Activated naive CD4-positive, alpha-beta T cell treated with anti-CD3 and anti-CD28 coated beads, Interleukin-2, amount 50 U/mL, for 72 hours (primary cell): Measurements from ENCODE around the gene C6. TPM values are rescaled to one million over a fixed set of nuclear protein-coding genes. Genes with fewer than 3 reads are reported as not detected.

Source experiments
- ATAC-seq, 2 donors: fragments of 150-1000 bp; cut with Tn5 transposase; 2 replicates each; pipeline ENCODE4 v1.10.0; 2021; ENCODE audit warnings: mild to moderate bottlenecking in 2 of 2, moderate library complexity in 2 of 2
- DNase-seq, 2 donors: peaks; one replicate each; pipeline ENCODE4 v3.0.0; 2021 to 2022; ENCODE audit warnings: low spot score in 2 of 2
- H3K27ac Mint-ChIP-seq, 2 donors: one replicate each; pipeline ENCODE4 v1.8.0; 2022; ENCODE audit warnings: mild to moderate bottlenecking in 2 of 2, mixed read lengths in 2 of 2
- H3K36me3 Mint-ChIP-seq, 2 donors: one replicate each; pipeline ENCODE4 v1.8.0; 2022; ENCODE audit warnings: mixed read lengths in 2 of 2
- H3K9me3 Mint-ChIP-seq, 2 donors: one replicate each; pipeline ENCODE4 v1.8.0; 2022; ENCODE audit warnings: mixed read lengths in 2 of 2
- total RNA-seq, 2 donors: library from RNA; stranded (reverse); gene quantifications; one replicate each; pipeline ENCODE4 v1.2.3, GENCODE V29; 2022

Gene C6
- total RNA-seq, 2 donors from 2014 or later, result not detected

DNA sequence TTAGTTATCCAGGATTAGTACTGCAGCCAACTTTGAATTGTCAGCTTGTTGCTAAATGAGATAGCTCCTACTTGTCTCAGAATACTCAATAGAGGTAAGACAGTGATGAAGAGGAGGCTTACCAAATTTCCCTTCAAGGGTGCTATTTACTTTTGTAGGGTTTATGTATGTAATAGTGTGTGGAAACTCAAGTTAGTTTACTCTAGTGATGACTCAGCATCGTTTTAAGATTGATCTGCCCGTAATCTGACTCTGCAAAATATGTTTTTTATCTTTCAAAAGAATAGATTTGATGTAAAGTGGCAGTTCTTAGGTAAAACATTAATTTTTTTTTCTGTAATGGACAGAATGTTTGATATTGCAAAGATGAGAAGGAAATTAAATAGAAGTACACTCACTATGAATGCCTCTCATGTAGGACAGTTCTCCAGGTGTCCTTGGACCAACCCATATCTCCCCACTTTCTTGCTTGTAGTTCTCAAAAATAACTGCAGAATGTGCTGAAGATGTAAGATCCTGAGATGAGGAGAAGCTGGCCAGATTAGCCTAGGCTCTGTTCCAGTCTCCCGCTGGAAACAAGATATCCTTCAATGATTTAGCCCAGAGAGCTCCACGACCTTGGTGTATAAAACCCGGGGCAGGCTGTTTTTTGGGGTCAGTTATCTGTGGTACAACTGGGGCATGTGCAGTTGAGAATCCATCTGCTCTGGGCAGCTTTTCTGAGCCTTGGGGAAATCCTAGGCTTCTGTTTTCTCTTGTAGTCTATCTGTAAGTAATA, 117.8 kb downstream of the C6 start:
- H3K9me3 Mint-ChIP-seq, result peaks cover 0 to 8% of the 10 kb centered on the region in 2 donors
- peak overlapping the region in 1 of 2 donors; percentile 18 for H3K27ac Mint-ChIP-seq
- DNase-seq (no peak), ATAC-seq (no peak)
- H3K36me3 Mint-ChIP-seq, result no peaks in the 10 kb centered on the region

DNA sequence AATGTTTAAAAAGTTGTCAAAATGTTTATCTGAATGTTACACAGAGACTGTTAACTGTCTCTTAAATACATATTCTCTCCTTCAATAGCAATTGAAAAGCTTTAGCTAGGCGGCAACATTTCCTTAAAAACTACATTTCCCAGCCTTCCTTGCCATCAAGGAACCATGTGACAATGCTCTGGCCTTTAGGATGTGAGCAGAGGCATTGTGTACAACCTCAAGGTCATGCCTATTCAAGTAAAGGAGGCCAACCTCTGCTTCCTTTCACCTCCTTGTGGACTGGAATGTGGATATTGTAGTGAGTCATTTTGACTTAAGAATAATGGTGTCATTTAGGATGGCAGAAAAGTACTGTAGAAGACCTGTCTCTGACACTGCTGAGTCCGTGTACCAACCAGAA, 118.5 kb downstream of the C6 start:
- ATAC-seq (no peak), DNase-seq (no peak)
- peaks cover 0 to 8% of the 10 kb centered on the region in 2 donors for H3K9me3 Mint-ChIP-seq
- no peaks in the 10 kb centered on the region for H3K36me3 Mint-ChIP-seq
- H3K27ac Mint-ChIP-seq, result no peak overlapping the region

DNA sequence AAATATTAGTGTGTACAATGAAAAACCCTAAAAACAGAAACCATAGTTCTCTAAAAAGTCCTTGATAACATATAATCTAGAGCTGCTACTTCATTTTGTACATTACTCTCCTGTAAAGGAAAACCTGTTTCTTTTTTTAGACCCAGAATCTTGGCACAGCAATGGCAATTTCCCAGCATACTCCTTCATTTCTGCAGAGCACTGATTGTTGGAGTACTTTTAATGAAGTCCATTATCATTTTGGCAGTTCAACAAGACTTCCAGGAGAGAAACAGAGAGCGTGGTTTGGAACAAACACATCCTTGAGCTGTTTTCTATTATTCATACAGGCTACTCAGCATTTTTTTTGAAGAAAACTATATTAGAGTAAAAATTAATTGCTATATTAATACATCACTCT, 119.5 kb downstream of the C6 start:
- no peaks in the 10 kb centered on the region for H3K36me3 Mint-ChIP-seq
- ATAC-seq, result no peak

More for the DNA sequence above, 119.5 kb downstream of the C6 start:
- DNase-seq, result no peak
- H3K9me3 Mint-ChIP-seq, result peaks cover 0 to 8% of the 10 kb centered on the region in 2 donors
- H3K27ac Mint-ChIP-seq, result no peak overlapping the region

Other genes with a start within 250 kb of the C6 start
- not detected for gene MROH2B, start 142.2 kb downstream of the C6 start, total RNA-seq